Measurements from ENCODE around the gene GAB2.

Gene GAB2

DNA sequence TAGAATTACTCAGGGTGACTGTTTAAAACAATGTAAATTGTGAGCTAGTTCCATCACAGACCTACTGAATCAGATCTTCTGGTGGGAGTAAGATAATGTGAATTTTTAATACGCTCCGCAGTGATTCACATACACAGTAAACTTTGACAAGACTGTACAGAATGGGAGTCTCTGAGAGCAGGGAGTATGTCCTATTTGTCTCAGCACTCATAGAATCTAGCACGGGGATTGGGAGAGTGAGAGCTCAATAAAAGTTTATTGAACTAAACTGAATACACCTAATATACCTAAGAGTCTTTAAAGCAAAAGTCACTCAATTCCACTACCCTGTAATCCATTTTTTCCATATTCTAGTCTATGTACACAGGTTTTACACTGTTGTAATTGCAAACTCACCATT, 11.2 kb upstream of the GAB2 start:
- ATAC-seq: no peak
- no peak for TF ChIP-seq SNAI2 (CRISPR knock-in tag; IDR thresholded peaks at IDR 0.05)
- TF ChIP-seq POU6F1 (CRISPR knock-in tag; IDR thresholded peaks at IDR 0.05; ENCODE audit: borderline replicate concordance, low read depth): no peak
- TF ChIP-seq OSR1 (CRISPR knock-in tag; IDR thresholded peaks at IDR 0.05): no peak
- no peak for TF ChIP-seq ARNTL (CRISPR knock-in tag; IDR thresholded peaks at IDR 0.05; ENCODE audit: borderline replicate concordance, low read depth)
- no peak for TF ChIP-seq ESRRG (CRISPR knock-in tag; IDR thresholded peaks at IDR 0.05)
- no peak for TF ChIP-seq TSHZ2 (CRISPR knock-in tag; IDR thresholded peaks at IDR 0.05)
- TF ChIP-seq, protein P1, sequence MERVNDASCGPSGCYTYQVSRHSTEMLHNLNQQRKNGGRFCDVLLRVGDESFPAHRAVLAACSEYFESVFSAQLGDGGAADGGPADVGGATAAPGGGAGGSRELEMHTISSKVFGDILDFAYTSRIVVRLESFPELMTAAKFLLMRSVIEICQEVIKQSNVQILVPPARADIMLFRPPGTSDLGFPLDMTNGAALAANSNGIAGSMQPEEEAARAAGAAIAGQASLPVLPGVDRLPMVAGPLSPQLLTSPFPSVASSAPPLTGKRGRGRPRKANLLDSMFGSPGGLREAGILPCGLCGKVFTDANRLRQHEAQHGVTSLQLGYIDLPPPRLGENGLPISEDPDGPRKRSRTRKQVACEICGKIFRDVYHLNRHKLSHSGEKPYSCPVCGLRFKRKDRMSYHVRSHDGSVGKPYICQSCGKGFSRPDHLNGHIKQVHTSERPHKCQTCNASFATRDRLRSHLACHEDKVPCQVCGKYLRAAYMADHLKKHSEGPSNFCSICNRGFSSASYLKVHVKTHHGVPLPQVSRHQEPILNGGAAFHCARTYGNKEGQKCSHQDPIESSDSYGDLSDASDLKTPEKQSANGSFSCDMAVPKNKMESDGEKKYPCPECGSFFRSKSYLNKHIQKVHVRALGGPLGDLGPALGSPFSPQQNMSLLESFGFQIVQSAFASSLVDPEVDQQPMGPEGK (CRISPR knock-in tag; IDR thresholded peaks at IDR 0.05; ENCODE audit: borderline replicate concordance): no peak
- TF ChIP-seq ZNF8 (CRISPR knock-in tag; IDR thresholded peaks at IDR 0.05): no peak
- no peak for TF ChIP-seq ZNF70 (CRISPR knock-in tag; IDR thresholded peaks at IDR 0.05)
- no peak for TF ChIP-seq ZNF565 (CRISPR knock-in tag; conservative IDR thresholded peaks at IDR 0.05; ENCODE audit: low read depth)
- TF ChIP-seq ZFP30 (CRISPR knock-in tag; IDR thresholded peaks at IDR 0.05): no peak
- TF ChIP-seq, protein P2, sequence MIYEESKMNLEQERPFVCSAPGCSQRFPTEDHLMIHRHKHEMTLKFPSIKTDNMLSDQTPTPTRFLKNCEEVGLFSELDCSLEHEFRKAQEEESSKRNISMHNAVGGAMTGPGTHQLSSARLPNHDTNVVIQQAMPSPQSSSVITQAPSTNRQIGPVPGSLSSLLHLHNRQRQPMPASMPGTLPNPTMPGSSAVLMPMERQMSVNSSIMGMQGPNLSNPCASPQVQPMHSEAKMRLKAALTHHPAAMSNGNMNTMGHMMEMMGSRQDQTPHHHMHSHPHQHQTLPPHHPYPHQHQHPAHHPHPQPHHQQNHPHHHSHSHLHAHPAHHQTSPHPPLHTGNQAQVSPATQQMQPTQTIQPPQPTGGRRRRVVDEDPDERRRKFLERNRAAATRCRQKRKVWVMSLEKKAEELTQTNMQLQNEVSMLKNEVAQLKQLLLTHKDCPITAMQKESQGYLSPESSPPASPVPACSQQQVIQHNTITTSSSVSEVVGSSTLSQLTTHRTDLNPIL (CRISPR knock-in tag; IDR thresholded peaks at IDR 0.05; ENCODE audit: low read depth): no peak
- no peak for TF ChIP-seq TOX (CRISPR knock-in tag; IDR thresholded peaks at IDR 0.05; ENCODE audit: borderline replicate concordance)
- TF ChIP-seq GLIS3 (CRISPR knock-in tag; IDR thresholded peaks at IDR 0.05): no peak
- no peak for TF ChIP-seq BACH2 (CRISPR knock-in tag; IDR thresholded peaks at IDR 0.05; ENCODE audit: borderline replicate concordance)
- no peak for TF ChIP-seq TCF4 (CRISPR knock-in tag; IDR thresholded peaks at IDR 0.05; ENCODE audit: borderline replicate concordance)
- TF ChIP-seq RARB (CRISPR knock-in tag; IDR thresholded peaks at IDR 0.05): no peak
- no peak for TF ChIP-seq ZC3H10 (CRISPR knock-in tag; IDR thresholded peaks at IDR 0.05)
- TF ChIP-seq, protein P3, sequence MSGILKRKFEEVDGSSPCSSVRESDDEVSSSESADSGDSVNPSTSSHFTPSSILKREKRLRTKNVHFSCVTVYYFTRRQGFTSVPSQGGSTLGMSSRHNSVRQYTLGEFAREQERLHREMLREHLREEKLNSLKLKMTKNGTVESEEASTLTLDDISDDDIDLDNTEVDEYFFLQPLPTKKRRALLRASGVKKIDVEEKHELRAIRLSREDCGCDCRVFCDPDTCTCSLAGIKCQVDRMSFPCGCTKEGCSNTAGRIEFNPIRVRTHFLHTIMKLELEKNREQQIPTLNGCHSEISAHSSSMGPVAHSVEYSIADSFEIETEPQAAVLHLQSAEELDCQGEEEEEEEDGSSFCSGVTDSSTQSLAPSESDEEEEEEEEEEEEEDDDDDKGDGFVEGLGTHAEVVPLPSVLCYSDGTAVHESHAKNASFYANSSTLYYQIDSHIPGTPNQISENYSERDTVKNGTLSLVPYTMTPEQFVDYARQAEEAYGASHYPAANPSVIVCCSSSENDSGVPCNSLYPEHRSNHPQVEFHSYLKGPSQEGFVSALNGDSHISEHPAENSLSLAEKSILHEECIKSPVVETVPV (CRISPR knock-in tag; IDR thresholded peaks at IDR 0.05): no peak

DNA sequence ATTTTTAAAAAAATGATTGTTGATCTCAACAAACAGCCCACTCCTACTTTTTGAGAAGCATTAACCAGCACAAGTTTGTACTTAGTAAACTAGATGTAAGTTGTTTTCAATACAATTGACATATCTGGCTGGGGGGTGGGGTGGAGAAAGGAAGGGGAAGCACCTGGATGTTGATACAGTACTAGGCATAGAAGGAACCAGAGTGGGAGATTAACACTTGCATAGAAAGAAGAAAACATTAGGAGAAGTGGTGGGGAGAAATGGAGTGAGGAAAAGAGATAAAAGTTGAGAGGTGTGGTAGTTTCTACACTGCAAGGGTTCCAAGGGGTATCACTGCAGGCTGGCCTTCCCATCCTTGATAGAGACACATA, 10.6 kb upstream of the GAB2 start:
- TF ChIP-seq, protein P2 (CRISPR knock-in tag; IDR thresholded peaks at IDR 0.05; ENCODE audit: low read depth): no peak
- TF ChIP-seq ARNTL (CRISPR knock-in tag; IDR thresholded peaks at IDR 0.05; ENCODE audit: borderline replicate concordance, low read depth): no peak
- TF ChIP-seq ZNF565 (CRISPR knock-in tag; conservative IDR thresholded peaks at IDR 0.05; ENCODE audit: low read depth): no peak
- TF ChIP-seq SNAI2 (CRISPR knock-in tag; IDR thresholded peaks at IDR 0.05): no peak
- TF ChIP-seq, protein P1 (CRISPR knock-in tag; IDR thresholded peaks at IDR 0.05; ENCODE audit: borderline replicate concordance): no peak
- ATAC-seq: no peak

Measured in SK-N-SH treated with all-trans-retinoic acid at 6 μM for 48 hours (cell line).